WTC11 (cell line): Measurements from ENCODE around the gene CBR1.

Source experiments
- ATF1 ChIP-seq: sonication (generic); formaldehyde crosslinking; IDR thresholded peaks from 2 replicates; pipeline ENCODE4 v1.8.1; 2023; ENCODE audit warnings: mild to moderate bottlenecking, moderate library complexity, missing genetic modification reagents
- ATF3 ChIP-seq: sonication (generic); formaldehyde crosslinking; conservative IDR thresholded peaks from 2 replicates; pipeline ENCODE4 v1.8.1; 2022; ENCODE audit warnings: mild to moderate bottlenecking, missing genetic modification reagents
- ELF4 ChIP-seq: sonication (generic); formaldehyde crosslinking; IDR thresholded peaks from 2 replicates; pipeline ENCODE4 v1.8.1; 2022; ENCODE audit warnings: low read depth, mild to moderate bottlenecking, moderate library complexity, missing genetic modification reagents
- MYBL2 ChIP-seq: sonication (generic); formaldehyde crosslinking; IDR thresholded peaks from 2 replicates; pipeline ENCODE4 v1.8.1; 2023; ENCODE audit warnings: mild to moderate bottlenecking, moderate library complexity, missing genetic modification reagents
- SMAD4 ChIP-seq: sonication (generic); formaldehyde crosslinking; IDR thresholded peaks from 2 replicates; pipeline ENCODE4 v1.8.0; 2022; ENCODE audit warnings: mild to moderate bottlenecking, missing genetic modification reagents
- SP1 ChIP-seq: sonication (generic); formaldehyde crosslinking; conservative IDR thresholded peaks from 2 replicates; pipeline ENCODE4 v1.8.1; 2022; ENCODE audit warnings: missing genetic modification reagents
- TF ChIP-seq, protein P1 (sequence below): sonication (generic); formaldehyde crosslinking; IDR thresholded peaks from 2 replicates; pipeline ENCODE4 v1.8.0; 2023; ENCODE audit warnings: missing genetic modification reagents
- TF ChIP-seq, protein P2 (sequence below): fragments of 200-600 bp; IDR thresholded peaks from 2 replicates; pipeline ENCODE4 v1.8.0; 2022; ENCODE audit warnings: antibody characterized with exemption
- TF ChIP-seq, protein P3 (sequence below): sonication (generic); formaldehyde crosslinking; IDR thresholded peaks from 2 replicates; pipeline ENCODE4 v1.8.1; 2022; ENCODE audit warnings: mild to moderate bottlenecking, missing genetic modification reagents, moderate library complexity, borderline replicate concordance
- TF ChIP-seq, protein P4 (sequence below): sonication (generic); formaldehyde crosslinking; IDR thresholded peaks from 2 replicates; pipeline ENCODE4 v1.8.1; 2023; ENCODE audit warnings: mild to moderate bottlenecking, missing genetic modification reagents
- TF ChIP-seq, protein P5 (sequence below): sonication (generic); formaldehyde crosslinking; IDR thresholded peaks from 2 replicates; pipeline ENCODE4 v1.8.1; 2023; ENCODE audit warnings: mild to moderate bottlenecking, missing genetic modification reagents, moderate library complexity
- TF ChIP-seq, protein P6 (sequence below): sonication (generic); formaldehyde crosslinking; IDR thresholded peaks from 2 replicates; pipeline ENCODE4 v1.8.1; 2022; ENCODE audit warnings: missing genetic modification reagents, borderline replicate concordance
- TF ChIP-seq, protein P7 (sequence below): fragments of 250-450 bp; sonication (Bioruptor Pico); IDR thresholded peaks from 2 replicates; pipeline ENCODE4 v2.1.2; 2022; ENCODE audit warnings: mild to moderate bottlenecking, moderate library complexity

- TF ChIP-seq MYBL2 (CRISPR knock-in tag) (no peak), ELF4 (no peak), SMAD4 (no peak), ATF1 (CRISPR knock-in tag) (no peak), ATF3 (CRISPR knock-in tag) (no peak), SP1 (no peak)
- TF ChIP-seq, protein P1, sequence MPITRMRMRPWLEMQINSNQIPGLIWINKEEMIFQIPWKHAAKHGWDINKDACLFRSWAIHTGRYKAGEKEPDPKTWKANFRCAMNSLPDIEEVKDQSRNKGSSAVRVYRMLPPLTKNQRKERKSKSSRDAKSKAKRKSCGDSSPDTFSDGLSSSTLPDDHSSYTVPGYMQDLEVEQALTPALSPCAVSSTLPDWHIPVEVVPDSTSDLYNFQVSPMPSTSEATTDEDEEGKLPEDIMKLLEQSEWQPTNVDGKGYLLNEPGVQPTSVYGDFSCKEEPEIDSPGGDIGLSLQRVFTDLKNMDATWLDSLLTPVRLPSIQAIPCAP (CRISPR knock-in tag), result no peak
- TF ChIP-seq, protein P2, sequence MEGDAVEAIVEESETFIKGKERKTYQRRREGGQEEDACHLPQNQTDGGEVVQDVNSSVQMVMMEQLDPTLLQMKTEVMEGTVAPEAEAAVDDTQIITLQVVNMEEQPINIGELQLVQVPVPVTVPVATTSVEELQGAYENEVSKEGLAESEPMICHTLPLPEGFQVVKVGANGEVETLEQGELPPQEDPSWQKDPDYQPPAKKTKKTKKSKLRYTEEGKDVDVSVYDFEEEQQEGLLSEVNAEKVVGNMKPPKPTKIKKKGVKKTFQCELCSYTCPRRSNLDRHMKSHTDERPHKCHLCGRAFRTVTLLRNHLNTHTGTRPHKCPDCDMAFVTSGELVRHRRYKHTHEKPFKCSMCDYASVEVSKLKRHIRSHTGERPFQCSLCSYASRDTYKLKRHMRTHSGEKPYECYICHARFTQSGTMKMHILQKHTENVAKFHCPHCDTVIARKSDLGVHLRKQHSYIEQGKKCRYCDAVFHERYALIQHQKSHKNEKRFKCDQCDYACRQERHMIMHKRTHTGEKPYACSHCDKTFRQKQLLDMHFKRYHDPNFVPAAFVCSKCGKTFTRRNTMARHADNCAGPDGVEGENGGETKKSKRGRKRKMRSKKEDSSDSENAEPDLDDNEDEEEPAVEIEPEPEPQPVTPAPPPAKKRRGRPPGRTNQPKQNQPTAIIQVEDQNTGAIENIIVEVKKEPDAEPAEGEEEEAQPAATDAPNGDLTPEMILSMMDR, result no peak
- TF ChIP-seq, protein P3, sequence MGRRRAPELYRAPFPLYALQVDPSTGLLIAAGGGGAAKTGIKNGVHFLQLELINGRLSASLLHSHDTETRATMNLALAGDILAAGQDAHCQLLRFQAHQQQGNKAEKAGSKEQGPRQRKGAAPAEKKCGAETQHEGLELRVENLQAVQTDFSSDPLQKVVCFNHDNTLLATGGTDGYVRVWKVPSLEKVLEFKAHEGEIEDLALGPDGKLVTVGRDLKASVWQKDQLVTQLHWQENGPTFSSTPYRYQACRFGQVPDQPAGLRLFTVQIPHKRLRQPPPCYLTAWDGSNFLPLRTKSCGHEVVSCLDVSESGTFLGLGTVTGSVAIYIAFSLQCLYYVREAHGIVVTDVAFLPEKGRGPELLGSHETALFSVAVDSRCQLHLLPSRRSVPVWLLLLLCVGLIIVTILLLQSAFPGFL (CRISPR knock-in tag), result no peak
- TF ChIP-seq, protein P4, sequence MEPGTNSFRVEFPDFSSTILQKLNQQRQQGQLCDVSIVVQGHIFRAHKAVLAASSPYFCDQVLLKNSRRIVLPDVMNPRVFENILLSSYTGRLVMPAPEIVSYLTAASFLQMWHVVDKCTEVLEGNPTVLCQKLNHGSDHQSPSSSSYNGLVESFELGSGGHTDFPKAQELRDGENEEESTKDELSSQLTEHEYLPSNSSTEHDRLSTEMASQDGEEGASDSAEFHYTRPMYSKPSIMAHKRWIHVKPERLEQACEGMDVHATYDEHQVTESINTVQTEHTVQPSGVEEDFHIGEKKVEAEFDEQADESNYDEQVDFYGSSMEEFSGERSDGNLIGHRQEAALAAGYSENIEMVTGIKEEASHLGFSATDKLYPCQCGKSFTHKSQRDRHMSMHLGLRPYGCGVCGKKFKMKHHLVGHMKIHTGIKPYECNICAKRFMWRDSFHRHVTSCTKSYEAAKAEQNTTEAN (CRISPR knock-in tag), result no peak
- TF ChIP-seq, protein P5, sequence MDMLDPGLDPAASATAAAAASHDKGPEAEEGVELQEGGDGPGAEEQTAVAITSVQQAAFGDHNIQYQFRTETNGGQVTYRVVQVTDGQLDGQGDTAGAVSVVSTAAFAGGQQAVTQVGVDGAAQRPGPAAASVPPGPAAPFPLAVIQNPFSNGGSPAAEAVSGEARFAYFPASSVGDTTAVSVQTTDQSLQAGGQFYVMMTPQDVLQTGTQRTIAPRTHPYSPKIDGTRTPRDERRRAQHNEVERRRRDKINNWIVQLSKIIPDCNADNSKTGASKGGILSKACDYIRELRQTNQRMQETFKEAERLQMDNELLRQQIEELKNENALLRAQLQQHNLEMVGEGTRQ, result no peak
- TF ChIP-seq, protein P6, sequence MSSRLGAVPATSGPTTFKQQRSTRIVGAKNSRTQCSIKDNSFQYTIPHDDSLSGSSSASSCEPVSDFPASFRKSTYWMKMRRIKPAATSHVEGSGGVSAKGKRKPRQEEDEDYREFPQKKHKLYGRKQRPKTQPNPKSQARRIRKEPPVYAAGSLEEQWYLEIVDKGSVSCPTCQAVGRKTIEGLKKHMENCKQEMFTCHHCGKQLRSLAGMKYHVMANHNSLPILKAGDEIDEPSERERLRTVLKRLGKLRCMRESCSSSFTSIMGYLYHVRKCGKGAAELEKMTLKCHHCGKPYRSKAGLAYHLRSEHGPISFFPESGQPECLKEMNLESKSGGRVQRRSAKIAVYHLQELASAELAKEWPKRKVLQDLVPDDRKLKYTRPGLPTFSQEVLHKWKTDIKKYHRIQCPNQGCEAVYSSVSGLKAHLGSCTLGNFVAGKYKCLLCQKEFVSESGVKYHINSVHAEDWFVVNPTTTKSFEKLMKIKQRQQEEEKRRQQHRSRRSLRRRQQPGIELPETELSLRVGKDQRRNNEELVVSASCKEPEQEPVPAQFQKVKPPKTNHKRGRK (CRISPR knock-in tag), result no peak
- TF ChIP-seq, protein P7, sequence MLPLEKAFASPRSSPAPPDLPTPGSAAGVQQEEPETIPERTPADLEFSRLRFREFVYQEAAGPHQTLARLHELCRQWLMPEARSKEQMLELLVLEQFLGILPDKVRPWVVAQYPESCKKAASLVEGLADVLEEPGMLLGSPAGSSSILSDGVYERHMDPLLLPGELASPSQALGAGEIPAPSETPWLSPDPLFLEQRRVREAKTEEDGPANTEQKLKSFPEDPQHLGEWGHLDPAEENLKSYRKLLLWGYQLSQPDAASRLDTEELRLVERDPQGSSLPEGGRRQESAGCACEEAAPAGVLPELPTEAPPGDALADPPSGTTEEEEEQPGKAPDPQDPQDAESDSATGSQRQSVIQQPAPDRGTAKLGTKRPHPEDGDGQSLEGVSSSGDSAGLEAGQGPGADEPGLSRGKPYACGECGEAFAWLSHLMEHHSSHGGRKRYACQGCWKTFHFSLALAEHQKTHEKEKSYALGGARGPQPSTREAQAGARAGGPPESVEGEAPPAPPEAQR, result no peak
Measured at GRCh38 chr21:36047139-36047538, 22.7 kb upstream of the CBR1 start.
